B cell (primary cell): ENCODE data around the gene SLC6A18. TPM values are rescaled to one million over a fixed set of nuclear protein-coding genes. Genes with fewer than 3 reads are reported as not detected.

ENCODE experiments used
- ATAC-seq: fragments of 200-7000 bp; cut with Tn5 transposase; one replicate; pipeline ENCODE4 v1.10.0; 2021; ENCODE audit warnings: low read depth, mild to moderate bottlenecking, moderate number of reproducible peaks, moderate library complexity
- CTCF ChIA-PET: fragments of 350-600 bp; sonication (Branson Sonifier 250); formaldehyde crosslinking; loops from one replicate; lab custom pipeline; 2021; ENCODE audit warnings: antibody characterized with exemption, inconsistent platforms; lab: Charles Lee
- POLR2A ChIA-PET: fragments of 350-600 bp; sonication (Branson Sonifier 250); formaldehyde crosslinking; loops from one replicate; lab custom pipeline; 2021; ENCODE audit warnings: antibody characterized with exemption; lab: Charles Lee
- DNase-seq: peaks from one replicate; pipeline ENCODE4 v3.0.0; 2013
- H2AFZ ChIP-seq: 2 replicates; pipeline ENCODE4 v1.6.1; 2012; ENCODE audit warnings: mild to moderate bottlenecking, low read depth, low read length; ENCODE audit not compliant: insufficient read depth, poor library complexity, severe bottlenecking
- H3K27ac ChIP-seq, 2 donors: 1 replicate in 1 of 2; 2 replicates in 1 of 2; pipeline ENCODE4 v1.5.1; 2012 to 2013; ENCODE audit warnings: low read length in 2 of 2, mild to moderate bottlenecking in 2 of 2, moderate library complexity in 1 of 2
- H3K27me3 ChIP-seq, 4 experiments: fragments of 200-600 bp in 1 of 4; sonication (generic) in 1 of 4; replicated peaks in 1 of 4; 1 replicate in 2 of 4; 2 replicates in 2 of 4; pipeline versions ENCODE4 v1.6.1 to v1.7.0; 2013 to 2016; ENCODE audit warnings: low read length in 3 of 4, mild to moderate bottlenecking in 2 of 4, mixed read lengths in 1 of 4, moderate library complexity in 1 of 4; ENCODE audit not compliant: insufficient read depth in 4 of 4, control insufficient read depth in 3 of 4; ENCODE audit errors: control extremely low read depth in 1 of 4
- H3K36me3 ChIP-seq, 2 experiments: replicated peaks in 1 of 2; 1 replicate in 1 of 2; 2 replicates in 1 of 2; pipeline versions ENCODE4 v1.6.1 to v1.7.1; 2013; ENCODE audit warnings: low read length in 1 of 2; ENCODE audit not compliant: insufficient read depth in 2 of 2, control insufficient read depth in 1 of 2; ENCODE audit errors: control extremely low read depth in 1 of 2, extremely low read depth in 1 of 2
- H3K4me1 ChIP-seq, 2 donors: fragments of 200-600 bp in 1 of 2; sonication (generic) in 1 of 2; 1 replicate in 1 of 2; 2 replicates in 1 of 2; pipeline versions ENCODE4 v1.5.1 to v1.6.1; 2013 to 2017; ENCODE audit warnings: low read length in 2 of 2; ENCODE audit not compliant: control insufficient read depth in 2 of 2, insufficient read depth in 2 of 2
- H3K4me2 ChIP-seq: replicated peaks from 2 replicates; pipeline ENCODE3; 2012; ENCODE audit warnings: mild to moderate bottlenecking, low read depth, low read length; ENCODE audit not compliant: poor library complexity, severe bottlenecking
- H3K4me3 ChIP-seq, 5 experiments: fragments of 200-600 bp in 1 of 5; sonication (generic) in 1 of 5; 1 replicate in 3 of 5; 2 replicates in 2 of 5; pipeline versions ENCODE4 v1.5.1 to v1.7.0; 2011 to 2016; ENCODE audit warnings: low read length in 4 of 5, mild to moderate bottlenecking in 4 of 5, low read depth in 2 of 5, control low read depth in 1 of 5, moderate library complexity in 1 of 5; ENCODE audit not compliant: insufficient read depth in 1 of 5; ENCODE audit errors: control extremely low read depth in 1 of 5, extremely low read depth in 1 of 5
- H3K79me2 ChIP-seq: fragments of 200-600 bp; sonication (generic); one replicate; pipeline ENCODE4 v1.6.0; 2016; ENCODE audit warnings: low read length; ENCODE audit not compliant: control insufficient read depth, insufficient read depth
- H3K9ac ChIP-seq: fragments of 200-600 bp; sonication (generic); 2 replicates; pipeline ENCODE4 v1.6.1; 2017; ENCODE audit warnings: mild to moderate bottlenecking, low read length, moderate library complexity
- H3K9me3 ChIP-seq, 3 donors: one replicate each; pipeline versions ENCODE4 v1.6.1 to v1.7.1; 2013; ENCODE audit warnings: low read length in 2 of 3; ENCODE audit not compliant: control insufficient read depth in 2 of 3, insufficient read depth in 1 of 3; ENCODE audit errors: control extremely low read depth in 1 of 3
- H4K20me1 ChIP-seq: 2 replicates; pipeline ENCODE4 v1.6.0; 2012; ENCODE audit warnings: mild to moderate bottlenecking, low read length; ENCODE audit not compliant: insufficient read depth, control insufficient read depth, poor library complexity, severe bottlenecking
- H3K27ac Mint-ChIP-seq: one replicate; pipeline ENCODE4 v1.8.0; 2021; ENCODE audit warnings: mixed read lengths
- H3K27me3 Mint-ChIP-seq: one replicate; pipeline ENCODE4 v1.8.0; 2021; ENCODE audit warnings: mixed read lengths
- H3K4me1 Mint-ChIP-seq: one replicate; pipeline ENCODE4 v1.8.0; 2021; ENCODE audit warnings: mixed read lengths
- H3K4me3 Mint-ChIP-seq: one replicate; pipeline ENCODE4 v1.8.0; 2021; ENCODE audit warnings: mixed read lengths
- H3K9me3 Mint-ChIP-seq: one replicate; pipeline ENCODE4 v1.8.0; 2022; ENCODE audit warnings: mixed read lengths; ENCODE audit not compliant: insufficient read depth
- CTCF ChIP-seq: fragments of 200-600 bp; IDR thresholded peaks from one replicate; pipeline ENCODE4 v1.8.0; 2022; ENCODE audit warnings: antibody characterized with exemption, mild to moderate bottlenecking
- EZH2 ChIP-seq: IDR thresholded peaks from 2 replicates; pipeline ENCODE4 v1.6.1; 2012; ENCODE audit warnings: borderline replicate concordance, low read depth, mild to moderate bottlenecking, moderate library complexity, low read length; ENCODE audit not compliant: insufficient read depth, poor library complexity, severe bottlenecking
- WGBS: methylation state at CpG from one replicate; pipeline ENCODE4 v1.1.5; 2013; ENCODE audit warnings: missing lambda C conversion rate; ENCODE audit not compliant: insufficient coverage; 5-methylcytosine and 5-hydroxymethylcytosine counted together
- intact Hi-C: fragments of 100-400 bp; cut with micrococcal nuclease; formaldehyde crosslinking; loops from one replicate; pipeline ENCODE4 v1.10.0; 2022
- polyA plus RNA-seq: library from polyadenylated mRNA; depleted of rRNA; stranded (reverse); fragments of >200 nt; gene quantifications from 2 replicates; pipeline ENCODE4 v1.2.3, GENCODE V29; 2012
- total RNA-seq, 2 donors: library from RNA; stranded (reverse); fragments of 120-200 nt in 1 of 2; gene quantifications; 1 replicate in 1 of 2; 2 replicates in 1 of 2; pipeline versions ENCODE4 v1.2.3 to v1.2.4, GENCODE V29; 2013 to 2022

SLC6A18 gene
- total and polyA plus RNA-seq, 2 donors (not counting 1 experiment from before 2014, with no cell fraction given): not detected

GRCh38 chr5:1270426-1270825 lies 45.2 kb downstream of the SLC6A18 start:
- no peak for TF ChIP-seq EZH2
- no peak overlapping the region for H3K27ac Mint-ChIP-seq
- no peaks in the 10 kb centered on the region for H3K9me3 ChIP-seq
- H3K27me3 Mint-ChIP-seq: no peaks in the 10 kb centered on the region
- no peaks in the 10 kb centered on the region for H3K79me2 ChIP-seq
- WGBS: 99% methylated on average over 15 of the region's 22 CpGs
- H2AFZ ChIP-seq: no peak overlapping the region
- H3K4me1 Mint-ChIP-seq: no peaks in the 10 kb centered on the region
- no peaks in the 10 kb centered on the region for H3K4me1 ChIP-seq
- H3K9me3 Mint-ChIP-seq: no peaks in the 10 kb centered on the region
- DNase-seq: no peak
- ATAC-seq: no peak
- H3K4me3 Mint-ChIP-seq: no peak overlapping the region
- H3K27ac ChIP-seq: no peak overlapping the region
- H3K4me2 ChIP-seq: no peak overlapping the region
- intact Hi-C loops: no loop called here
- CTCF ChIA-PET: no interaction called here
- H3K4me3 ChIP-seq: no peak overlapping the region
- no peaks in the 10 kb centered on the region for H4K20me1 ChIP-seq
- no peaks in the 10 kb centered on the region for H3K27me3 ChIP-seq
- H3K9ac ChIP-seq: no peak overlapping the region
- H3K36me3 ChIP-seq: no peaks in the 10 kb centered on the region
- POLR2A ChIA-PET: no interaction called here

GRCh38 chr5:1270933-1271914 lies 46.0 kb downstream of the SLC6A18 start:
- H3K9me3 Mint-ChIP-seq: no peaks in the 10 kb centered on the region
- Histone ChIP-seq H3K9me3 (no peaks in the 10 kb centered on the region), H3K4me1 (no peaks in the 10 kb centered on the region), H3K27ac (no peak overlapping the region), H3K4me2 (no peak overlapping the region), H3K36me3 (no peaks in the 10 kb centered on the region), H4K20me1 (no peaks in the 10 kb centered on the region), H3K79me2 (no peaks in the 10 kb centered on the region), H3K27me3 (no peaks in the 10 kb centered on the region), H3K4me3 (no peak overlapping the region), H2AFZ (no peak overlapping the region), H3K9ac (no peak overlapping the region)
- ChIA-PET POLR2A (no interaction called here), CTCF (no interaction called here)
- no peak for DNase-seq
- no peak for ATAC-seq
- H3K27me3 Mint-ChIP-seq: no peaks in the 10 kb centered on the region
- H3K27ac Mint-ChIP-seq: no peak overlapping the region
- WGBS: 98% methylated on average over 39 of the region's 39 CpGs
- no peaks in the 10 kb centered on the region for H3K4me1 Mint-ChIP-seq
- no peak overlapping the region for H3K4me3 Mint-ChIP-seq
- TF ChIP-seq EZH2 (no peak), CTCF (no peak)
- intact Hi-C loops: no loop called here
